ENCODE results near the gene ATP10A.

ATP10A gene

GRCh38 chr15:25715536-25716413, 147.4 kb downstream of the ATP10A start:
- H3K4me3 ChIP-seq (ENCODE audit: low read depth, low read length), result no peak overlapping the region
- no peak for TF ChIP-seq CTCF (IDR thresholded peaks at IDR 0.05; ENCODE audit: borderline replicate concordance, insufficient read depth, low read depth, low read length)

GRCh38 chr15:25714538-25714840, 148.6 kb downstream of the ATP10A start:
- H3K4me3 ChIP-seq (ENCODE audit: low read depth, low read length), result no peak overlapping the region
- no peak for TF ChIP-seq CTCF (IDR thresholded peaks at IDR 0.05; ENCODE audit: borderline replicate concordance, insufficient read depth, low read depth, low read length)

- no peak overlapping the region for H3K4me3 ChIP-seq (ENCODE audit: low read depth, low read length)
- TF ChIP-seq CTCF (IDR thresholded peaks at IDR 0.05; ENCODE audit: borderline replicate concordance, insufficient read depth, low read depth, low read length), result no peak
These were observed 149.2 kb downstream of the ATP10A start for GRCh38 chr15:25713736-25714537.

DNA sequence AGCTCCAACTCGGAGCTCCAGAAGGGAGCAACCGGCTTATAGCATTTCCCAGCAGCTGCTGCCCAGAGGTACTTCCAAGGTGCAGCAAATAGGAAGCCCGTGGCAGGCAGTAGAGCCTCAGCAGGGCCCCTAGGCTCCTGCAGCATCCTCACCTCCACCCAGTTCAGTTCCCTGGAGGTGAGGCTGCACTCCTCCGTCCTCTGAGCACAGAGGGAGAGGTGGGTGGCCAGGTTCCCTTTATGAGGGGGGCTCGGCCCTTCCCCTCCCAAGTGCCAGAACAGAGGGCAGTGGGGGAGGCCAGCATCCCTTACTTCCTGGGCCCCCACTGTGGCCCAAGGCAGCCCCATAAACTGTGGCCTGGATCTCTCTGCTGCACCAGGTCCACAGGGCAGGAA, 150.2 kb downstream of the ATP10A start:
- H3K4me3 ChIP-seq (ENCODE audit: low read depth, low read length), result no peak overlapping the region
- no peak for TF ChIP-seq CTCF (IDR thresholded peaks at IDR 0.05; ENCODE audit: borderline replicate concordance, insufficient read depth, low read depth, low read length)

DNA sequence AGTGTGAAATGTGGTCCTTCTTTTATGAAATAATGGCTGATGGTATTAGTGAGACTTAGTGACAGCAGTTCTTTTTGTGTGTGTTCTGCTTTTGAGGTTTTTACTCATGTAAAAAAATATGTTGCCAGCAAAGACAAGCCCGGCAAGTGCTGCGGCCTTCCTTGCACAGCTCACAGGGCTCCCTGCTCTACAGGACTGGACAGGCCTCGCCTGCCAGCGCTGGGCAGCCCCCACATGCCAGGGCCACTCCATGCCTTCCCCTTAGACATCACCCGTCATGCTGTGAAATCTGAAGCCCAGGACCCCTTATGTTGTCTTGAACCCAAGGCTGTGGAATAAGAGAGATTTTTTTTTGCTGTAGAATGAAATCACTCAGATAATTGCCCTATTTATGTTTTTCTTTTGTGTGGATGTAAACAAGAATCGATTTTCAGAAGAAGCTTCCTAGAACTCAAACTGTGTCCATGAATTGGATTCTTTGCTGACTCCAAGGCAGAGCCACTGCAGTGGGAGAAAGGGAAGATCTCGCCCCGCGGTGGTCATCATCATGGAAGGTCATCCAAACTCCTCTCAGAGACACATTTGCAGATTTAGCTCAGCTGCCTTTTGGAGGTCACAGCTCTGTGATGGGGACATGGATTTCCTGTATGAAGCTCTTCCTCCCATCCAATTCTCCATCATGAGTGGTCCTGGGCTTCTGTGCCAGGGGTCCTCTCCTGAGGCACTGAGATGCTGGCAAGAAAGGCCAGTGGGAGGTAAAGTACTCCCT, 150.8 kb downstream of the ATP10A start:
- no peak for TF ChIP-seq CTCF (IDR thresholded peaks at IDR 0.05; ENCODE audit: borderline replicate concordance, insufficient read depth, low read depth, low read length)

DNA sequence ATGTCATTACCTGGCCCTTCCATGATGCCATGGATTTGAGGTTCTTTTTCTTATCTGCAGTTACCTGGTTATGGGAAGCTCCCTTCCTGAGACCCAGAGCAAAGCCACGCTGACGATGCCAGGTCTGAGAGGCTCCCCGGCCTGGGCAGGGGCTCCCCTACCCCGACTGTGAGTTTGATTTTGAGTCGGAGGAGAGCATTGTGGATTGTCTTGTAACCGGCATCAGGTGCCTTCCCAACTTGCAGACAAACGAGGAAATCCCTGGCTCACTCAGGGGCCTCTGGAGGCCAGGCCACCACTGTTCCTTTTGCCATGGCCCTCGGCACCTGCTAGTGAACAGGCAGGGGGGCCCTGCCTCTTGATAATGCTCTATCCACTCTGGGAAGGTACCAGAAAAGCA, 151.4 kb downstream of the ATP10A start:
- no peak for TF ChIP-seq CTCF (IDR thresholded peaks at IDR 0.05; ENCODE audit: borderline replicate concordance, insufficient read depth, low read depth, low read length)

More for the DNA sequence above, 150.8 kb downstream of the ATP10A start:
- H3K4me3 ChIP-seq (ENCODE audit: low read depth, low read length), result no peak overlapping the region

More for the DNA sequence above, 151.4 kb downstream of the ATP10A start:
- H3K4me3 ChIP-seq (ENCODE audit: low read depth, low read length), result no peak overlapping the region

Data from GM12875 (cell line).